OCI-LY7 (cell line): ENCODE results near the gene LRP1B.

Experiments used
- CTCF ChIP-seq: fragments of 200-600 bp; sonication (generic); conservative IDR thresholded peaks from 2 replicates; pipeline ENCODE4 v1.5.1; 2014; ENCODE audit warnings: mild to moderate bottlenecking, antibody characterized with exemption, low read length, moderate library complexity, mixed read lengths
- EZH2phosphoT487 ChIP-seq: fragments of 200-600 bp; sonication (generic); IDR thresholded peaks from 2 replicates; pipeline ENCODE4 v1.6.1; 2018; ENCODE audit warnings: low read depth, borderline replicate concordance, mild to moderate bottlenecking, mixed run types, antibody characterized with exemption, low read length, moderate library complexity, mixed read lengths

- no peak for TF ChIP-seq CTCF
- no peak for TF ChIP-seq EZH2phosphoT487
Measured at GRCh38 chr2:141200191-141200590, 930.6 kb downstream of the LRP1B start.
